Measurements from ENCODE around the gene CLEC4F. TPM values are rescaled to one million over a fixed set of nuclear protein-coding genes. Genes with fewer than 3 reads are reported as not detected.

The CLEC4F gene
- total RNA-seq, 1 experiment from 2014 or later: not detected

GRCh38 chr2:70767699-70768589 lies 52.5 kb downstream of the CLEC4F start, which contains the start of gene ADD2:
TSS of gene ADD2 (minus strand) at chr2:70768200. CDS start at chr2:70706408, 61,792 bp downstream.
- ChIA-PET POLR2A (no interaction called here), CTCF (interaction anchor here (0.6 kb wide), 1 partner anchor 210 kb away, joined by 3 read pairs; no protein-coding TSS in a partner anchor)
- peak; percentile 17 to 24 for TF ChIP-seq CTCF (IDR thresholded peaks at IDR 0.05; ENCODE audit: insufficient read depth in 1 of 2, low read depth in 1 of 2, low read length in 1 of 2, severe bottlenecking in 1 of 2, unreplicated experiment in 1 of 2)
- Mint-ChIP-seq H3K36me3 (ENCODE audit: insufficient read depth, unreplicated experiment) (peaks cover 4% of the 10 kb centered on the region), H3K4me1 (ENCODE audit: low read depth, unreplicated experiment) (peaks cover 7% of the 10 kb centered on the region), H3K4me3 (ENCODE audit: unreplicated experiment) (peak within 1 kb of the TSS; percentile 66), H3K9me3 (ENCODE audit: unreplicated experiment) (no peaks in the 10 kb centered on the region), H3K27me3 (ENCODE audit: insufficient read depth, unreplicated experiment) (peaks cover 36% of the 10 kb centered on the region), H3K27ac (ENCODE audit: unreplicated experiment) (no peak within 1 kb of the TSS)
- peak within 1 kb of the TSS; percentile 20 for H3K4me3 ChIP-seq (ENCODE audit: low read depth, low read length)
- peaks cover 4% of the 10 kb centered on the region for H3K27me3 ChIP-seq (replicated peaks; ENCODE audit: control insufficient read depth, insufficient read depth, low read length)
- no TSS peak for BruUV-seq (replicated peaks)
- no peaks in the 10 kb centered on the region for H3K36me3 ChIP-seq (ENCODE audit: control insufficient read depth, insufficient read depth, low read length)
- peaks cover 5% of the 10 kb centered on the region for H3K4me1 ChIP-seq
- intact Hi-C loops (cut with micrococcal nuclease; ENCODE audit: unreplicated experiment): no loop called here
- no peaks in the 10 kb centered on the region for H3K9me3 ChIP-seq
- DNase-seq: peak in 1 of 2 experiments; percentile 40

- Histone ChIP-seq H3K4me1 (peaks cover 5% of the 10 kb centered on the region), H3K9me3 (no peaks in the 10 kb centered on the region), H3K27me3 (replicated peaks; ENCODE audit: control insufficient read depth, insufficient read depth, low read length) (peaks cover 4% of the 10 kb centered on the region), H3K36me3 (ENCODE audit: control insufficient read depth, insufficient read depth, low read length) (no peaks in the 10 kb centered on the region), H3K4me3 (ENCODE audit: low read depth, low read length) (peak overlapping the region; percentile 20)
- ChIA-PET POLR2A (no interaction called here), CTCF (no interaction called here)
- no peak for TF ChIP-seq CTCF (IDR thresholded peaks at IDR 0.05; ENCODE audit: insufficient read depth in 1 of 2, low read depth in 1 of 2, low read length in 1 of 2, severe bottlenecking in 1 of 2, unreplicated experiment in 1 of 2)
- no peaks in the 10 kb centered on the region for H3K9me3 Mint-ChIP-seq (ENCODE audit: unreplicated experiment)
- H3K27me3 Mint-ChIP-seq (ENCODE audit: insufficient read depth, unreplicated experiment): peaks cover 36% of the 10 kb centered on the region
- H3K4me1 Mint-ChIP-seq (ENCODE audit: low read depth, unreplicated experiment): peaks cover 7% of the 10 kb centered on the region
- H3K27ac Mint-ChIP-seq (ENCODE audit: unreplicated experiment): no peak overlapping the region
- H3K36me3 Mint-ChIP-seq (ENCODE audit: insufficient read depth, unreplicated experiment): peaks cover 4% of the 10 kb centered on the region
- BruUV-seq (replicated peaks): no TSS peak
- H3K4me3 Mint-ChIP-seq (ENCODE audit: unreplicated experiment): peak overlapping the region; percentile 66
- DNase-seq: peak in 1 of 2 experiments; percentile 9
- intact Hi-C loops (cut with micrococcal nuclease; ENCODE audit: unreplicated experiment): no loop called here
Observed at GRCh38 chr2:70767079-70767698, 53.2 kb downstream of the CLEC4F start.

- no TSS peak for BruUV-seq (replicated peaks)
- intact Hi-C loops (cut with micrococcal nuclease; ENCODE audit: unreplicated experiment): no loop called here
- no peak overlapping the region for H3K27ac Mint-ChIP-seq (ENCODE audit: unreplicated experiment)
- peaks cover 7% of the 10 kb centered on the region for H3K4me1 Mint-ChIP-seq (ENCODE audit: low read depth, unreplicated experiment)
- POLR2A ChIA-PET: no interaction called here
- peaks cover 36% of the 10 kb centered on the region for H3K27me3 Mint-ChIP-seq (ENCODE audit: insufficient read depth, unreplicated experiment)
- H3K4me3 Mint-ChIP-seq (ENCODE audit: unreplicated experiment): peak overlapping the region; percentile 66
- H3K36me3 Mint-ChIP-seq (ENCODE audit: insufficient read depth, unreplicated experiment): peaks cover 4% of the 10 kb centered on the region
- Histone ChIP-seq H3K27me3 (replicated peaks; ENCODE audit: control insufficient read depth, insufficient read depth, low read length) (peaks cover 4% of the 10 kb centered on the region), H3K36me3 (ENCODE audit: control insufficient read depth, insufficient read depth, low read length) (no peaks in the 10 kb centered on the region), H3K9me3 (no peaks in the 10 kb centered on the region), H3K4me1 (peaks cover 5% of the 10 kb centered on the region), H3K4me3 (ENCODE audit: low read depth, low read length) (no peak overlapping the region)
- H3K9me3 Mint-ChIP-seq (ENCODE audit: unreplicated experiment): no peaks in the 10 kb centered on the region
- CTCF ChIA-PET: no interaction called here
- TF ChIP-seq CTCF (IDR thresholded peaks at IDR 0.05; ENCODE audit: insufficient read depth in 1 of 2, low read depth in 1 of 2, low read length in 1 of 2, severe bottlenecking in 1 of 2, unreplicated experiment in 1 of 2): no peak
- no peak for DNase-seq
Observed at GRCh38 chr2:70766357-70767078, 53.9 kb downstream of the CLEC4F start.

Data from Caco-2 (cell line).